ENCODE data around the gene CEP89. TPM values are rescaled to one million over a fixed set of nuclear protein-coding genes. Genes with fewer than 3 reads are reported as not detected.

Gene CEP89
- total RNA-seq, 2 experiments from 2014 or later: 13.6 to 14.1 TPM

DNA sequence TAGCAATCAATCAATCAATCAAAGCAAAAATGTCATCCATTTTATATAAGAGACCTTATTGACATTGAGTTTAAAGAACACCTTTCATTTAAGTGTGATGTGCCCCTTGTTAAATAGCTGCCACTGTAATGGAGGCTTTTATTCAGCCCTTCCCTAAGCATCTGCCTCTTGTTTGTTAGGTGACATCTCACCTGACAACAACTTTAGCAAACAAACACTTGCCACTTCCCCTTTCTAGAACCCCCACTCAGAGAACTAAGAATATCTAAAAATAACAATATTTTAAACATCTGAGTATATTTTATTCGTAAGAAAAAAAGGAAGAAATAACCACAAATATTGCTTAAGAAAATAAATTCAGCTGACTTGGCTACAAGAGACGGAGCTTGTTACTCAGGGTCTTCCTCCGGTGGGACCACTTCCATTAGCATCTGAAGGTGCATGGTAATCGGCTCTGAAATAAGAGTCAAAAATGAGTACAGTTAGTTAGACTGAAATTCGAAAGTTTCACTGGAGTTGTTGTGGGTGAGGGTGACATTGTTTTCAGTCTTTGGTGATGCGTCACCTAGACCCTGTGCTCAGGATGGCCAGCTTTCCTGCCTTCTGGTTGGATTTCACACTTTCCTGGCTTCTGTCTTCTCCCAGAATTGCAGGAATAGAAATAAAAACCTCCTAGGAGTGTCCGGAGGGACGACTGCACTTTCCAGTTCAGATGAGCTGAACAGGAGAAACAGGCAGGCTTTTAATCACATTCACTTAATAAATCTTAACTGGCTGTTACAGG is 141.3 kb downstream of the CEP89 start:
- Mint-ChIP-seq H3K4me1 (peaks cover 9% of the 10 kb centered on the region), H3K27me3 (no peaks in the 10 kb centered on the region), H3K27ac (no peak overlapping the region), H3K36me3 (no peaks in the 10 kb centered on the region), H3K9me3 (no peaks in the 10 kb centered on the region), H3K4me3 (no peak overlapping the region)
- DNase-seq: no peak

- H3K4me1 Mint-ChIP-seq: peaks cover 9% of the 10 kb centered on the region
- DNase-seq: no peak
- peaks cover 6% of the 10 kb centered on the region for H3K27me3 Mint-ChIP-seq
- no peaks in the 10 kb centered on the region for H3K9me3 Mint-ChIP-seq
- no peak overlapping the region for H3K27ac Mint-ChIP-seq
- no peak overlapping the region for H3K4me3 Mint-ChIP-seq
- no peaks in the 10 kb centered on the region for H3K36me3 Mint-ChIP-seq
These were observed 142.3 kb downstream of the CEP89 start for GRCh38 chr19:32829345-32829896.

- peaks cover 9% of the 10 kb centered on the region for H3K4me1 Mint-ChIP-seq
- no peak overlapping the region for H3K27ac Mint-ChIP-seq
- H3K27me3 Mint-ChIP-seq: peaks cover 6% of the 10 kb centered on the region
- H3K4me3 Mint-ChIP-seq: no peak overlapping the region
- H3K9me3 Mint-ChIP-seq: no peaks in the 10 kb centered on the region
- no peak for DNase-seq
- no peaks in the 10 kb centered on the region for H3K36me3 Mint-ChIP-seq
These were observed 143.0 kb downstream of the CEP89 start for GRCh38 chr19:32828643-32829344.

- no peaks in the 10 kb centered on the region for H3K36me3 Mint-ChIP-seq
- H3K9me3 Mint-ChIP-seq: no peaks in the 10 kb centered on the region
- H3K4me1 Mint-ChIP-seq: peaks cover 9% of the 10 kb centered on the region
- peaks cover 6% of the 10 kb centered on the region for H3K27me3 Mint-ChIP-seq
- no peak overlapping the region for H3K27ac Mint-ChIP-seq
- DNase-seq: no peak
- no peak overlapping the region for H3K4me3 Mint-ChIP-seq
These were observed 143.6 kb downstream of the CEP89 start for GRCh38 chr19:32828139-32828538.

Other genes starting within 250 kb of the CEP89 start
- not detected for gene SLC7A9, start 102.2 kb downstream of the CEP89 start, total RNA-seq
- 1 to 10 TPM; 8.0 to 8.4 TPM for gene FAAP24, start 284 bp upstream of the CEP89 start, total RNA-seq
- gene RHPN2, start 92.9 kb upstream of the CEP89 start, total RNA-seq: 1 to 10 TPM; 4.5 to 5.3 TPM
- gene GPATCH1, start 109.2 kb upstream of the CEP89 start, total RNA-seq: 10 to 100 TPM; 10.6 to 11.8 TPM
- gene WDR88, start 160.2 kb upstream of the CEP89 start, total RNA-seq: under 1 TPM in 1 of 2 experiments, not detected in 1; 0.16 TPM
- gene LRP3, start 222.4 kb upstream of the CEP89 start, total RNA-seq: under 1 TPM; 0.44 to 0.91 TPM